Measurements from ENCODE around the gene MRNIP.

MRNIP gene

GRCh38 chr5:179900711-179901110 is 42.1 kb upstream of the MRNIP start:
- no peak overlapping the region for H3K4me3 ChIP-seq
- H3K9me3 ChIP-seq = no peaks in the 10 kb centered on the region
- H3K36me3 ChIP-seq = peaks cover 33 to 89% (median 58%) of the 10 kb centered on the region in 3 donors
- TF ChIP-seq, protein P1, sequence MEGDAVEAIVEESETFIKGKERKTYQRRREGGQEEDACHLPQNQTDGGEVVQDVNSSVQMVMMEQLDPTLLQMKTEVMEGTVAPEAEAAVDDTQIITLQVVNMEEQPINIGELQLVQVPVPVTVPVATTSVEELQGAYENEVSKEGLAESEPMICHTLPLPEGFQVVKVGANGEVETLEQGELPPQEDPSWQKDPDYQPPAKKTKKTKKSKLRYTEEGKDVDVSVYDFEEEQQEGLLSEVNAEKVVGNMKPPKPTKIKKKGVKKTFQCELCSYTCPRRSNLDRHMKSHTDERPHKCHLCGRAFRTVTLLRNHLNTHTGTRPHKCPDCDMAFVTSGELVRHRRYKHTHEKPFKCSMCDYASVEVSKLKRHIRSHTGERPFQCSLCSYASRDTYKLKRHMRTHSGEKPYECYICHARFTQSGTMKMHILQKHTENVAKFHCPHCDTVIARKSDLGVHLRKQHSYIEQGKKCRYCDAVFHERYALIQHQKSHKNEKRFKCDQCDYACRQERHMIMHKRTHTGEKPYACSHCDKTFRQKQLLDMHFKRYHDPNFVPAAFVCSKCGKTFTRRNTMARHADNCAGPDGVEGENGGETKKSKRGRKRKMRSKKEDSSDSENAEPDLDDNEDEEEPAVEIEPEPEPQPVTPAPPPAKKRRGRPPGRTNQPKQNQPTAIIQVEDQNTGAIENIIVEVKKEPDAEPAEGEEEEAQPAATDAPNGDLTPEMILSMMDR (IDR thresholded peaks at IDR 0.05) = no peak
- H3K4me1 ChIP-seq = no peaks in the 10 kb centered on the region
- intact Hi-C loops (cut with DNase I; ENCODE audit: low total_unique reads) = no loop called here
- DNase-seq = no peak
- no peak overlapping the region for H3K27ac ChIP-seq
- H3K27me3 ChIP-seq = no peaks in the 10 kb centered on the region

DNA sequence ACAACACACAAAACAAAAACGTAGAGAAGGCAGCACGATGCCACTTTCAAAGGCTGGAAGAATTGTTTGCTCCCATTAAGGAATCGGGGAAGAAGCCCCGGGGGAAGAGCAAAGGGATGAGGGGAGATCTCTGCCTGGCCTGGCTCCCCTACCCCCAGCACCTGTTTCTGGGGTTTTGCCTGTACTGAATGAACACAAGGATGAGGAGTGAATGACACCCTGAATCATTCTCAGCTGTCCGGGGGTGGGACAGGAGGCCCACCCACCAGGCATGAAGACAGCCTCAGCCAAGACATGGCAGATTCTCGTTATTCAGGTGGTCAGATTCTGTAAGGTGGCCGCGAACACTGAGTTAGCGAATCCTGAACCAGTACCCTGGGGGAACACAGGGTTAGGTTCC is 41.6 kb upstream of the MRNIP start:
- H3K4me1 ChIP-seq = no peaks in the 10 kb centered on the region
- no peaks in the 10 kb centered on the region for H3K9me3 ChIP-seq
- H3K36me3 ChIP-seq = peaks cover 34 to 94% (median 63%) of the 10 kb centered on the region in 3 donors
- H3K27me3 ChIP-seq = no peaks in the 10 kb centered on the region
- no peak overlapping the region for H3K4me3 ChIP-seq
- no peak overlapping the region for H3K27ac ChIP-seq
- TF ChIP-seq, protein P1 (IDR thresholded peaks at IDR 0.05) = no peak
- intact Hi-C loops (cut with DNase I; ENCODE audit: low total_unique reads) = no loop called here
- no peak for DNase-seq

- no peak for DNase-seq
- Histone ChIP-seq H3K27ac (no peak overlapping the region), H3K27me3 (no peaks in the 10 kb centered on the region), H3K4me3 (no peak overlapping the region), H3K9me3 (no peaks in the 10 kb centered on the region), H3K4me1 (no peaks in the 10 kb centered on the region), H3K36me3 (peaks cover 68 to 99% (median 88%) of the 10 kb centered on the region in 3 donors)
- intact Hi-C loops (cut with DNase I; ENCODE audit: low total_unique reads) = no loop called here
- TF ChIP-seq, protein P1 (IDR thresholded peaks at IDR 0.05) = no peak
Observed at GRCh38 chr5:179895861-179896260, 37.2 kb upstream of the MRNIP start.

DNA sequence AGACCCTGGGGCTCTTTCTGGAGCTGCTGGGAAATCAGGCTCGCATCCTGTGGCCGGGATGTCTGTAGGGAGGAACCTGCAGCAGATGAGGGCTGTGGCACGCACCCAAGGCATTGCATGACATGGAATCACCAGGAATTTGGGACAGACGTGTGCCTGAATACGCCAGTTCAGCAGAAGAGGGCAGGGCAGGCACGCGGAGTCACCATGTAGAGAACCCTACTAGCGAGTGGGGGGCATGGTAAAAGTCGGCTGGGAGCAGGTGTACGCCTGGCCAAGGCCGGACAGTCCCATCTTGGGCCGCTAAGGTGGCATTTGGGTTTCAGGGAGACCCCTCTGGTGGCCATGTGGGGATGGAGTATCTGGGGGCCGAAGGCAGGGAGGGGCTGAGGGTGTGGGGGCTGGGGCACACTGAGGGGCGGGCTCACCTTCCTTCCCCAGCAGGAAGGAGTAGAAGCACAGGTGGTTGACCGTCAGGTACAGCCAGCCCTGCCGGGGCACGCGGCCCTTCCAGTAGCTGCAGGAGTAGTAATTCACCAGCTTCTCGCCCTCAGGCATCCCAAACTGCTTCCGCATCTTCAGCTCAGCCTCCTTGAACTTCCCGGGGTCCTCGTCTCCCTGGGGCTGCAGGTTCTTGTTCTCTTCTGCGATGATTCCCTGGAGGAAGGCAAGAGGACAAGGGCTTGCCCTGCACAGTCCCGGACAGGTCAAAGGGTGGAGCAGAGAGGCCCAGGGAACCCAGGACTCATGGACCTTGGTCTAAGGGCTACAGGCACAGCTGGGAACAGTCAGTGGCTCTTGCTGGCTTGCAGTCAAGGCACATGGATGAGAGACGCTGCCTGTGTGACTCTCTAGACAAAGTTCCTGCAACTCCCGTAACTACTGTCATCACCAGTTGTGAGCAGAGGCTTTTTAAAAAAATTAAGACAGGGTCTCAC is 35.6 kb upstream of the MRNIP start:
- Histone ChIP-seq H3K4me3 (no peak overlapping the region), H3K9me3 (no peaks in the 10 kb centered on the region), H3K4me1 (no peaks in the 10 kb centered on the region), H3K27me3 (no peaks in the 10 kb centered on the region), H3K27ac (no peak overlapping the region), H3K36me3 (peaks cover 78 to 100% (median 97%) of the 10 kb centered on the region in 3 donors)
- intact Hi-C loops (cut with DNase I; ENCODE audit: low total_unique reads) = no loop called here
- no peak for DNase-seq
- TF ChIP-seq, protein P1 (IDR thresholded peaks at IDR 0.05) = no peak

- intact Hi-C loops (cut with DNase I; ENCODE audit: low total_unique reads) = no loop called here
- H3K27ac ChIP-seq = no peak overlapping the region
- no peaks in the 10 kb centered on the region for H3K4me1 ChIP-seq
- TF ChIP-seq, protein P1 (IDR thresholded peaks at IDR 0.05) = no peak
- H3K27me3 ChIP-seq = no peaks in the 10 kb centered on the region
- peaks cover 70 to 100% (median 97%) of the 10 kb centered on the region in 3 donors for H3K36me3 ChIP-seq
- H3K4me3 ChIP-seq = no peak overlapping the region
- DNase-seq = no peak
- no peaks in the 10 kb centered on the region for H3K9me3 ChIP-seq
Observed at GRCh38 chr5:179893076-179893957, 34.7 kb upstream of the MRNIP start.
